Measurements from ENCODE around the gene CNNM4. TPM values are rescaled to one million over a fixed set of nuclear protein-coding genes. Genes with fewer than 3 reads are reported as not detected.

Gene CNNM4
- total RNA-seq, 1 donor, result 5.1 TPM

DNA sequence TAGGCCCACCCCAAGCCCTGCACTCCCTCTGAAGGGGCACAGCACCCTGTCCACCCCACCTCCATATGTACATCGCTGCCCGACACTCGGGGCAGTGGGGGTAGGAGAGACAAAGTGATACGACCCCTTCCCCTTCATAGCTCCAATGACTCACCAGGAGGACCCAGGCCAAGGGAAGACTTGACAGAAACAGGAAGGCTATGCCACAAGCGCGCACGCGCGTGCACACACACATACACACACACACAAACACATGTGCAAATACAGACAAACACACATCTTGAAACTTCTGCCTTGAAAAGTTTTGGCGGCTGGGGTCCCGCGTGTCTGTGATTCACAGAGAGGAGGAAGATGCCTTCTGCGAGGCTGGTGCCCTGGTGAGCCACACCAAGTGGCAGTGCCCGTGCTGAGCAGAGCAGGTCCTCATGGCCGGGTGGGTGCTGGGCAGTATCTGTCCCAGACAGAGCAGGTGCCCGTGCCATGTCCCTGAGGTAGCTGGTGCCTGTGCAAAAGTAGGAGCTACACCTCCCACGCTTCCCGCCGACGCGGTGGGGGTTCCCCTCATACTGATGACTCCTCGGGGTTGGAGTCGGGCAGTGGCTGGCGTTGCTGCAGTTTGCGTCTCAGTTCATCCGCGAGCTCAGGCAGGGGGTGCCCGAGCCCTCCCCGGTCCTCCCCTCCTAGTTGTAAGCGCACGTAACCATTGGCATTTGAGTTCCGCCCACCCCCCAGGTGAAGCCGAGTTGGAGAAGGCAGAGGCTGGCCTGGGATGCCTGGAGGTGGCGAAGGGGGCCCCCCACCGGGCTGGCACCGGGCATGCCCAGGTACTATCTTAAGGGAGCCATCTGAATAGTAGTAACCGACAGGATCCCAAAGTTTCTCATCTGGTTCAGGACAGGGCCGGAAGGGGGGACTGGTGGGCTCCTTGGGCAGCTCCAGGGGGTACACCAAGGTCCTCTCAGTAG lies 99.6 kb downstream of the CNNM4 start:
- H3K27ac ChIP-seq (ENCODE audit: low read depth, low read length), result no peak overlapping the region
- peaks cover 49% of the 10 kb centered on the region for H3K36me3 ChIP-seq (ENCODE audit: insufficient read depth, low read length)
- H2AFZ ChIP-seq (ENCODE audit: low read length), result no peak overlapping the region
- H3K4me2 ChIP-seq (ENCODE audit: insufficient read depth, low read length), result no peak overlapping the region
- no peak overlapping the region for H3K4me3 ChIP-seq (ENCODE audit: insufficient read depth, low read length)
- H3K27me3 ChIP-seq (ENCODE audit: insufficient read depth, low read length), result no peaks in the 10 kb centered on the region
- no peaks in the 10 kb centered on the region for H3K9me3 ChIP-seq (ENCODE audit: low read depth, low read length)
- H3K79me2 ChIP-seq (ENCODE audit: insufficient read depth, low read length), result peaks cover 24% of the 10 kb centered on the region
- peaks cover 20% of the 10 kb centered on the region for H3K4me1 ChIP-seq (ENCODE audit: insufficient read depth, low read length)
- TF ChIP-seq, protein P1, sequence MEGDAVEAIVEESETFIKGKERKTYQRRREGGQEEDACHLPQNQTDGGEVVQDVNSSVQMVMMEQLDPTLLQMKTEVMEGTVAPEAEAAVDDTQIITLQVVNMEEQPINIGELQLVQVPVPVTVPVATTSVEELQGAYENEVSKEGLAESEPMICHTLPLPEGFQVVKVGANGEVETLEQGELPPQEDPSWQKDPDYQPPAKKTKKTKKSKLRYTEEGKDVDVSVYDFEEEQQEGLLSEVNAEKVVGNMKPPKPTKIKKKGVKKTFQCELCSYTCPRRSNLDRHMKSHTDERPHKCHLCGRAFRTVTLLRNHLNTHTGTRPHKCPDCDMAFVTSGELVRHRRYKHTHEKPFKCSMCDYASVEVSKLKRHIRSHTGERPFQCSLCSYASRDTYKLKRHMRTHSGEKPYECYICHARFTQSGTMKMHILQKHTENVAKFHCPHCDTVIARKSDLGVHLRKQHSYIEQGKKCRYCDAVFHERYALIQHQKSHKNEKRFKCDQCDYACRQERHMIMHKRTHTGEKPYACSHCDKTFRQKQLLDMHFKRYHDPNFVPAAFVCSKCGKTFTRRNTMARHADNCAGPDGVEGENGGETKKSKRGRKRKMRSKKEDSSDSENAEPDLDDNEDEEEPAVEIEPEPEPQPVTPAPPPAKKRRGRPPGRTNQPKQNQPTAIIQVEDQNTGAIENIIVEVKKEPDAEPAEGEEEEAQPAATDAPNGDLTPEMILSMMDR (IDR thresholded peaks at IDR 0.05; ENCODE audit: extremely low read depth, low read depth, low read length), result no peak
- peak; percentile 64 for DNase-seq (ENCODE audit: insufficient read length, low spot score, missing footprints)
- H4K20me1 ChIP-seq (ENCODE audit: insufficient read depth, low read length), result peaks cover 33% of the 10 kb centered on the region

DNA sequence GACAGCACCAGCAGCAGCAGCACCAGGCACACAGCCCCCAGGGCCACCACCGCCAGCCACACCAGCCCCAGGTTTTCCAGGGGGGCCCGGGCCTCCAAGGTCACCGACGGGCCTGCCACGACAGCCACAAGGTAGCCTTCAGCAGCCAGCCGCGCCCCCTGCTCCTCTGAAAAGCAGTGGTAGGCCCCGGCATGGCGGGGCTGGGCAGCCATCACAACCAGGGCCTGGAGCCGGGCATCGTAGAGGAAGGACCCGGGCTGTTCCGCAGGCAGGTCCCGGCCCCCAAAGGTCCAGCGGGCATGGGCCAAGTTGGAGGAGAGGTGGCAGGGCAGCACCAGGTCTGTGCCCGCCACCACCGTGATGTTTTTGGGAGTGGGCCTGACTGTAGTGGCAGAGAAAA lies 100.4 kb downstream of the CNNM4 start:
- peaks cover 57% of the 10 kb centered on the region for H3K36me3 ChIP-seq (ENCODE audit: insufficient read depth, low read length)
- no peak overlapping the region for H3K27ac ChIP-seq (ENCODE audit: low read depth, low read length)
- peak; percentile 73 for DNase-seq (ENCODE audit: insufficient read length, low spot score, missing footprints)
- peaks cover 40% of the 10 kb centered on the region for H4K20me1 ChIP-seq (ENCODE audit: insufficient read depth, low read length)
- no peak overlapping the region for H2AFZ ChIP-seq (ENCODE audit: low read length)
- H3K4me2 ChIP-seq (ENCODE audit: insufficient read depth, low read length), result no peak overlapping the region
- peaks cover 20% of the 10 kb centered on the region for H3K4me1 ChIP-seq (ENCODE audit: insufficient read depth, low read length)
- TF ChIP-seq, protein P1 (IDR thresholded peaks at IDR 0.05; ENCODE audit: extremely low read depth, low read depth, low read length), result no peak
- H3K27me3 ChIP-seq (ENCODE audit: insufficient read depth, low read length), result no peaks in the 10 kb centered on the region
- H3K9me3 ChIP-seq (ENCODE audit: low read depth, low read length), result no peaks in the 10 kb centered on the region
- peaks cover 27% of the 10 kb centered on the region for H3K79me2 ChIP-seq (ENCODE audit: insufficient read depth, low read length)
- H3K4me3 ChIP-seq (ENCODE audit: insufficient read depth, low read length), result no peak overlapping the region

Small RNAs within 50 kb of the gene (small RNA-seq; reads per million reads assigned to genes)
- gene MIR3127, result not detected

Other genes with a start within 250 kb of the CNNM4 start
- gene ARID5A, start 224.2 kb upstream of the CNNM4 start, total RNA-seq, result 7.6 and 9.7 TPM in 2 replicates
- 46.9 and 50.3 TPM in 2 replicates for gene KANSL3, start 122.6 kb upstream of the CNNM4 start, total RNA-seq
- 1.1 and 1.2 TPM in 2 replicates for gene FER1L5, start 118.1 kb upstream of the CNNM4 start, total RNA-seq
- 16.5 and 26.4 TPM in 2 replicates for gene LMAN2L, start 20.8 kb upstream of the CNNM4 start, total RNA-seq
- gene CNNM3, start 55.4 kb downstream of the CNNM4 start, total RNA-seq, result 8.7 and 8.8 TPM in 2 replicates
- gene ANKRD23, start 83.1 kb downstream of the CNNM4 start, total RNA-seq, result 1.8 and 2.1 TPM in 2 replicates
- 5.1 and 5.9 TPM in 2 replicates for gene ANKRD39, start 97.1 kb downstream of the CNNM4 start, total RNA-seq
- gene SEMA4C, start 109.2 kb downstream of the CNNM4 start, total RNA-seq, result 28.0 and 29.7 TPM in 2 replicates
- gene FAM178B, start 225.7 kb downstream of the CNNM4 start, total RNA-seq, result under 0.01 TPM in 1 of 2 replicates, not detected in the other